Mucosa of rectum (tissue), 2 donors: ENCODE data around the gene CTXND2.
"Not testable (repeated sequence)": the region's sequence is repeated elsewhere in the genome, so short reads cannot be mapped to it uniquely, and the experiment has no call there.

ENCODE experiments used
- H3K27ac ChIP-seq, 2 donors: one replicate each; pipeline ENCODE4 v1.7.0; 2013; ENCODE audit warnings: inconsistent platforms in 2 of 2, low read depth in 2 of 2, low read length in 2 of 2
- H3K27me3 ChIP-seq, 2 donors: one replicate each; pipeline ENCODE4 v1.7.0; 2013; ENCODE audit warnings: low read length in 2 of 2; ENCODE audit not compliant: control insufficient read depth in 2 of 2, insufficient read depth in 2 of 2
- H3K36me3 ChIP-seq, 2 donors: one replicate each; pipeline ENCODE4 v1.7.0; 2013; ENCODE audit warnings: low read length in 2 of 2; ENCODE audit not compliant: control insufficient read depth in 2 of 2, insufficient read depth in 2 of 2
- H3K4me1 ChIP-seq, 2 donors: one replicate each; pipeline ENCODE4 v1.7.0; 2013; ENCODE audit warnings: low read length in 2 of 2, mild to moderate bottlenecking in 1 of 2; ENCODE audit not compliant: control insufficient read depth in 2 of 2, insufficient read depth in 2 of 2
- H3K4me3 ChIP-seq, 2 donors: one replicate each; pipeline ENCODE4 v1.7.0; 2013; ENCODE audit warnings: low read length in 2 of 2
- H3K9ac ChIP-seq, 2 donors: one replicate each; pipeline ENCODE4 v1.7.0; 2013; ENCODE audit warnings: low read length in 2 of 2, low read depth in 1 of 2, mild to moderate bottlenecking in 1 of 2
- H3K9me3 ChIP-seq, 2 donors: one replicate each; pipeline ENCODE4 v1.7.0; 2013; ENCODE audit warnings: low read length in 2 of 2; ENCODE audit not compliant: control insufficient read depth in 2 of 2
- donor health status: healthy.
- donor health status: Normal muscosa, but diverticular disease.

CTXND2 gene

GRCh38 chr1:150864200-150864599 is 22.7 kb upstream of the CTXND2 start:
- H3K36me3 ChIP-seq, H3K27me3 ChIP-seq, H3K27ac ChIP-seq, H3K4me3 ChIP-seq, H3K9ac ChIP-seq, H3K9me3 ChIP-seq, H3K4me1 ChIP-seq: not testable (repeated sequence)

GRCh38 chr1:150869683-150870082 is 17.3 kb upstream of the CTXND2 start:
- Histone ChIP-seq H3K27ac (no peak overlapping the region), H3K27me3 (no peaks in the 10 kb centered on the region), H3K36me3 (no peaks in the 10 kb centered on the region), H3K4me3 (no peak overlapping the region), H3K9ac (no peak overlapping the region), H3K4me1 (peaks cover 2 to 7% of the 10 kb centered on the region in 2 donors), H3K9me3 (no peaks in the 10 kb centered on the region)

GRCh38 chr1:150872572-150872971 is 14.4 kb upstream of the CTXND2 start:
- Histone ChIP-seq H3K36me3 (no peaks in the 10 kb centered on the region), H3K9ac (no peak overlapping the region), H3K27me3 (no peaks in the 10 kb centered on the region), H3K4me3 (no peak overlapping the region), H3K27ac (no peak overlapping the region), H3K4me1 (peaks cover 10 to 12% of the 10 kb centered on the region in 2 donors), H3K9me3 (no peaks in the 10 kb centered on the region)

DNA sequence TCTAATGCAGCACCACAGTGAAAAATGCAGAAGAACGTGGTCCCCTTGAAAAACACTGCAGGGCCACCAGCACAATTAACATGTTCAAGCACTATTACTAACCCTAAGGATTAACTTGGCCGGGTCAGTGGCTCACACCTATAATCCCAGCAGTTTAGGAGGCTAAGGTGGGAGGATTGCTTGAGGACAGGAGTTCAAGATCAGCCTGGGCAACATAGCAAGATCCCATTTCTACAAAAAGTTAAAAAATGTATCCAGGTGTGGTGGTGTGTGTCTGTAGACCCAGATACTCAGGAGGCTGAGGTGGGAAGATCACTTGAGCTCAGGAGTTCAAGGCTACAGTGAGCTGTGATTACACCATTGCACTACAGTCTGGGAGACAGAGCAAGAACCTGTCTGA is 13.4 kb upstream of the CTXND2 start:
- Histone ChIP-seq H3K36me3 (no peaks in the 10 kb centered on the region), H3K27ac (no peak overlapping the region), H3K4me3 (no peak overlapping the region), H3K9ac (no peak overlapping the region), H3K4me1 (peaks cover 10 to 12% of the 10 kb centered on the region in 2 donors), H3K9me3 (no peaks in the 10 kb centered on the region), H3K27me3 (no peaks in the 10 kb centered on the region)

DNA sequence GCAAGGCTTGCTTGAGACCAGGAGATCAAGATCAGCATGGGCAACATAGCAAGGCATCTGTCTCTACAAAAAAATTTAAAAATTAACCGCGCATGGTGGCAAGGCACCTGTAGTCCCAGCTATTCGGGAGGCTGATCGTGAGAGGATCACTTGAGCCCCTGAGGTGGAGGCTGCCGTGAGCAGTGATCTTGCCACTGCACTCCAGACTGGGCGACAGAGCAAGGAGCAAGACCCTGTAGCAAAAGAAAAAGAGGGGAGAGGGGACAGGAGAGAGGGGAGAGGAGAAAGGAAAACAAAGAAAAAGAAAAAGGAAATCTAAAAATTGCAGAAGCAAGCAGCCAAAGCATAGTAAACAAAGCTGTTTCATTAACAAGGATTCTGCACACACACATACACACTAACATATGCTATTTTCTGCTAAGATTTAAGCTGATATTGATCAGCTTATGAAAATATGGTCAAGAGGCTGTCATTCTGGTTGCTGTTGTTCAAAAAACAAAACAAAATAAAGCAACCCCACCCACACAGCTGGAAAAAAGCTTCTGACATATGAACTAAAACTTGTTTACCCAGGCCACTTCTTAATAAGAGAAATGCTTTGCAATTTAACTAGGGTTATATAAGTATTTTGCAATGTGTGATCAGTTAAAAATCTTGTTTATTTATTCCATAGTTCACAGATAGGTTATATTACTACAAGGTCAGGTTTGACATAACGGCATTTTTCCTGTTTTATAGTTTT is 12.3 kb upstream of the CTXND2 start:
- peak overlapping the region; percentile 17 for H3K9ac ChIP-seq
- peak overlapping the region in 1 of 2 donors; percentile 23 for H3K27ac ChIP-seq
- peaks cover 10 to 12% of the 10 kb centered on the region in 2 donors for H3K4me1 ChIP-seq
- no peaks in the 10 kb centered on the region for H3K36me3 ChIP-seq
- H3K4me3 ChIP-seq, result peak overlapping the region; percentile 76 to 87
- H3K9me3 ChIP-seq, result no peaks in the 10 kb centered on the region
- H3K27me3 ChIP-seq, result no peaks in the 10 kb centered on the region

DNA sequence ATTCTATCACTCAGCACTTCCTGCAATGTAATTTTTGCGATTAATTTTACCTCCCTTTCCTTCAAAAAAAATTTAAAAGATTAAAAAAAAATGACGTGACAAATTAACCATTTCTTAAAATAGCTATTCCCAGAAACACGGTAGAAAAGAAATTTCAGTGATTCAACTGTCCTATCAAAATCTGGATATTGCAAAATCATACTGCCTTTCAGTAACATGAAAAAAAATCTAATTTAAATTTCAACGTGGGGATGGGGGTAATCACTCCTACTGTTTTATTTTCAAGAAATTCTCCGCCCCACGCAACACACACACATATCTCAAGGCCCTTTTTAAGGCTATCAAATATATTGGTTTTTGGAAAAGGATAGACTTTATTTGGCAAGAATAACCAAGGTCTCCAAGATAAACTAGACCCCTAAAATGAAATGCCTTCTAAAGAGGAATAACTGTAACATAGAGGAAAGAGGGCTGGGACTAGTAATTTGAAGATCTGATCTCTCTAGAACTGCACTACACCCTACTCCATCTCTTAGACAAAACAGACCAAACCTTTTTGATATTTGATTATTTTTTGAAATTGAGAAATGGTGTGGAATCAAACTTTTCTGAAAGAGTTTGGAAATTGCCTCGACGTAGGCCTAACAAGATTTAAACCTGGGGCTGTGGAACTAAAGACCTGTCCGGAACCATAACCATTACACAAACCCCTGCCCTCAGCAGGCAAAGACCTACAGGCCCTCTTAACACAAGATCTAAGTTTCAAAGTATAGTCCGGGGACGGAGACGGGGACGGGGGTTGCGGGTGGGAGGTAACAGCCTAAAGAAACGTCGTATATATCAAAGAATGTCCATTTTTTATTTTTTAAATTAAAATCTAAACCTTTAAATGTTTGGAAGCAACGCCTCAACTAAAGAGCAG is 11.5 kb upstream of the CTXND2 start:
- peak overlapping the region; percentile 47 to 76 for H3K9ac ChIP-seq
- peak overlapping the region; percentile 76 to 87 for H3K4me3 ChIP-seq
- H3K9me3 ChIP-seq, result no peaks in the 10 kb centered on the region
- peak overlapping the region; percentile 93 to 95 for H3K27ac ChIP-seq
- no peaks in the 10 kb centered on the region for H3K27me3 ChIP-seq
- H3K36me3 ChIP-seq, result no peaks in the 10 kb centered on the region
- H3K4me1 ChIP-seq, result peaks cover 10 to 12% of the 10 kb centered on the region in 2 donors

DNA sequence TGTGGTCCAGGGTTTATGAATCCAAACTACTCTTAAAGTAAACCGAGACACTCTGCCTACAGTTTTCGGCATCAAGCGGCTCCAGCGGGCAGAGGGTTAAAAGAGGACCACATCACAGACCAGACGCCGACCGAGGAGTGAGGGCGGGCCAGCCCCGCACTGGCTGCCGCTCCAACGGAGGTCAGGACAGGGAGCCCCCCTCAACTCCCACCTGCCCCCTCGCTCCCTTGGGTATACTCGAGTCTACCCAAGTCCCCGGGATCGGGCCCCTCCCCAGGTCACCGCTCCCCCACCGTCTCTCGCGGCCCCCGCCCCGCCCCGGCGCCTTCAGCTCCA is 10.8 kb upstream of the CTXND2 start:
- Histone ChIP-seq H3K36me3 (no peaks in the 10 kb centered on the region), H3K9me3 (no peaks in the 10 kb centered on the region), H3K9ac (peak overlapping the region; percentile 47 to 76), H3K27me3 (no peaks in the 10 kb centered on the region), H3K4me3 (peak overlapping the region; percentile 76 to 87), H3K4me1 (peaks cover 10 to 12% of the 10 kb centered on the region in 2 donors), H3K27ac (peak overlapping the region; percentile 93 to 95)

DNA sequence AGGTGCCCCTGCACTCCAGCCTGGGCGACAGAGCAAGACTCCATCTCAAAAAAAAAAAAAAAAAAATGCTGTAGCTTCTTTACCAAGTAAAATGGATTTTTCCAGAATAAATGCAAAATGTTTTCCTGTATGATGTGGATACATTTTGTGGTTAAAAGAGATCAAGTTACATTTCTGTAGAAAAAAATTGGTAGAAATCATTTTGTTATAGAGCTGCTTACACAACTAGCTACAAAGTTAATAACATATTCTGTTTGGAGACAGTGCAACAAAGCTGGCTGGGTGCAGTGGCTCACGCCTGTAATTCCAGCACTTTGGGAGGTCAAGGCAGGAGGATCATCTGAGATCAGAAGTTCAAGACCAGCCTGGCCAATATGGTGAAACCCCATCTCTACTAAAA is 8.0 kb upstream of the CTXND2 start:
- not testable (repeated sequence) for H3K27me3 ChIP-seq, H3K27ac ChIP-seq, H3K9ac ChIP-seq

GRCh38 chr1:150881331-150882070 is 5.4 kb upstream of the CTXND2 start:
- H3K27ac ChIP-seq, result no peak overlapping the region
- H3K27me3 ChIP-seq, result no peaks in the 10 kb centered on the region
- H3K4me1 ChIP-seq, result no peaks in the 10 kb centered on the region
- H3K9me3 ChIP-seq, result no peaks in the 10 kb centered on the region
- no peak overlapping the region for H3K9ac ChIP-seq
- H3K36me3 ChIP-seq, result no peaks in the 10 kb centered on the region
- H3K4me3 ChIP-seq, result no peak overlapping the region

More for the DNA sequence above, 8.0 kb upstream of the CTXND2 start:
- H3K4me1 ChIP-seq, result peaks cover 10 to 12% of the 10 kb centered on the region in 2 donors
- H3K4me3 ChIP-seq, H3K9me3 ChIP-seq, H3K36me3 ChIP-seq: not testable (repeated sequence)

DNA sequence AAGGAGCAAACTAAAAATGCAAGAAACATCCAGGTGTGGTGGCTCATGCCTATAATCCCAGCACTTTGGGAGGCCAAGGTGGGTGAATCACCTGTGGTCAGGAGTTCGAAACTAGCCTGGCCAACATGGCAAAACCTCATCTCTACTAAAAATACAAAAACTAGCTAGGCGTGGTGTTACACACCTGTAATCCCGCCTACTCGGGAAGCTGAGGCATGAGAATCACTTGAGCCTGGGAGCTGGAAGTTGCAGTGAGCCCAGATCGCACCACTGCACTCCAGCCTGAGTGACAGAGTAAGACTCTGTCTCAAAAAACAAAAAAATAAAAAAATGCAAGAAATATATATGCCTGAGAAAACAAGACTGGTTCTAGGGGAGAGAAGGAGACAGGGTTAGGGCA is 3.8 kb upstream of the CTXND2 start:
- not testable (repeated sequence) for H3K9ac ChIP-seq, H3K4me3 ChIP-seq, H3K36me3 ChIP-seq, H3K27me3 ChIP-seq, H3K9me3 ChIP-seq, H3K27ac ChIP-seq, H3K4me1 ChIP-seq
